K562 (cell line): ENCODE measurements around the gene SMARCB1. TPM values are rescaled to one million over a fixed set of nuclear protein-coding genes. Genes with fewer than 3 reads are reported as not detected.

Experiments
- DIDO1 ChIP-seq: fragments of 450-650 bp; IDR thresholded peaks from 2 replicates; pipeline ENCODE4 v1.6.1; 2016; ENCODE audit warnings: low read depth, missing biosample characterization, missing genetic modification characterization
- FOSL1 ChIP-seq: fragments of 200-800 bp; sonication (Bioruptor generic); conservative IDR thresholded peaks from 2 replicates; pipeline ENCODE4 v1.6.1; 2016; ENCODE audit warnings: missing genetic modification characterization, missing compliant biosample characterization
- GATAD2B ChIP-seq: fragments of 450-650 bp; IDR thresholded peaks from 2 replicates; pipeline ENCODE4 v1.6.1; 2017; ENCODE audit warnings: mild to moderate bottlenecking, borderline replicate concordance
- GTF2B ChIP-seq: IDR thresholded peaks from 2 replicates; pipeline ENCODE4 v1.6.1; 2011; ENCODE audit not compliant: insufficient read length; ENCODE audit errors: extremely low read depth
- HDAC8 ChIP-seq: fragments of 450-650 bp; IDR thresholded peaks from 2 replicates; pipeline ENCODE4 v1.6.1; 2016; ENCODE audit warnings: mild to moderate bottlenecking, missing genetic modification characterization, moderate library complexity, missing compliant biosample characterization
- HNRNPLL ChIP-seq: fragments of 200-400 bp; formaldehyde crosslinking; IDR thresholded peaks from 2 replicates; pipeline ENCODE4 v1.6.1; 2017; ENCODE audit warnings: low read length, low read depth, mild to moderate bottlenecking; ENCODE audit not compliant: poor library complexity, severe bottlenecking
- IRF9 ChIP-seq: fragments of 450-650 bp; IDR thresholded peaks from 2 replicates; pipeline ENCODE4 v1.6.1; 2016; ENCODE audit warnings: missing biosample characterization, missing genetic modification characterization
- KDM2B ChIP-seq: fragments of 250-450 bp; sonication (Bioruptor Pico); IDR thresholded peaks from 2 replicates; pipeline ENCODE4 v1.8.0; 2021; ENCODE audit warnings: mild to moderate bottlenecking, moderate library complexity
- MBD2 ChIP-seq: sonication (generic); IDR thresholded peaks from 2 replicates; pipeline ENCODE4 v1.6.1; 2016; ENCODE audit warnings: low read depth, borderline replicate concordance
- MEIS2 ChIP-seq: fragments of 450-650 bp; IDR thresholded peaks from 2 replicates; pipeline ENCODE4 v1.6.1; 2014; ENCODE audit warnings: mild to moderate bottlenecking; ENCODE audit not compliant: partially characterized antibody
- MTA1 ChIP-seq: fragments of 450-650 bp; IDR thresholded peaks from 2 replicates; pipeline ENCODE4 v1.6.1; 2017; ENCODE audit warnings: borderline replicate concordance
- PHF20 ChIP-seq: fragments of 450-650 bp; IDR thresholded peaks from 2 replicates; pipeline ENCODE4 v1.6.1; 2018; ENCODE audit not compliant: partially characterized antibody
- RFX5 ChIP-seq: IDR thresholded peaks from 2 replicates; pipeline ENCODE4 v1.6.1; 2011; ENCODE audit warnings: low read depth, mild to moderate bottlenecking, improper control_type of control experiment, low read length
- ZBTB43 ChIP-seq: sonication (generic); formaldehyde crosslinking; IDR thresholded peaks from 2 replicates; pipeline ENCODE4 v1.8.0; 2023; ENCODE audit warnings: mild to moderate bottlenecking, missing genetic modification reagents
- ZHX1 ChIP-seq: fragments of 150-350 bp; conservative IDR thresholded peaks from 2 replicates; pipeline ENCODE4 v1.6.1; 2014; ENCODE audit warnings: low read length
- ZMIZ1 ChIP-seq, 2 experiments: fragments of 150-350 bp in 1 of 2; IDR thresholded peaks; 2 replicates each; pipeline ENCODE4 v1.6.1; 2012 to 2016; ENCODE audit warnings: low read depth in 2 of 2, low read length in 2 of 2, mild to moderate bottlenecking in 1 of 2, moderate library complexity in 1 of 2
- ZNF431 ChIP-seq: sonication (generic); formaldehyde crosslinking; IDR thresholded peaks from 2 replicates; pipeline ENCODE4 v1.8.0; 2022; ENCODE audit warnings: mild to moderate bottlenecking, missing genetic modification reagents
- polyA plus RNA-seq, 8 experiments: library from polyadenylated mRNA; depleted of rRNA in 4 of 8; stranded (reverse) in 5 of 8; unstranded in 3 of 8; fragments of >200 nt; fragmentation: Nextera tagmentation in 2 of 8; fragmentation: Illumina TruSeq in 1 of 8; extraction: Ambion mirVana in 2 of 8; extraction: Trizol in 1 of 8; gene quantifications; 2 replicates each; pipeline versions ENCODE4 v1.2.1 to v1.2.3, GENCODE V29; 2011 to 2014; ENCODE audit warnings: inconsistent platforms in 1 of 8, missing spikeins in 1 of 8
- total RNA-seq, 7 experiments: library from RNA; depleted of rRNA in 6 of 7; stranded (reverse); fragments of >200 nt in 6 of 7; fragmentation: Illumina TruSeq in 2 of 7; extraction: Trizol in 2 of 7; gene quantifications; 2 replicates each; pipeline versions ENCODE4 v1.2.1 to v1.2.3, GENCODE V29; 2011 to 2021; ENCODE audit warnings: low replicate concordance in 1 of 7

The SMARCB1 gene
- total and polyA plus RNA-seq, 9 of the 15 experiments (the other 6 are each of a cell fraction or from before 2014, with no cell fraction given) = 1.2 to 113 (median 65.4) TPM

- TF ChIP-seq ZMIZ1 (IDR thresholded peaks at IDR 0.05; ENCODE audit: low read depth in 2 of 2, low read length in 2 of 2) (no peak), HNRNPLL (peak; percentile 85), PHF20 (no peak), RFX5 (no peak), ZBTB43 (no peak), ZHX1 (no peak), ZNF431 (CRISPR knock-in tag) (no peak), FOSL1 (tag) (no peak), MBD2 (no peak), GATAD2B (no peak), KDM2B (CRISPR knock-in tag) (peak; percentile 89; the same call in 1 of the 2 replicates), HDAC8 (no peak), MEIS2 (peak; percentile 97), MTA1 (no peak), IRF9 (tag) (no peak), DIDO1 (tag) (no peak), GTF2B (no peak)
These were observed 71.1 kb downstream of the SMARCB1 start, which contains the start of gene SLC2A11 (continued) for GRCh38 chr22:23857606-23858483.
